ENCODE results near the gene TAF6L.
"Not testable (repeated sequence)": the region's sequence is repeated elsewhere in the genome, so short reads cannot be mapped to it uniquely, and the experiment has no call there.

TAF6L gene

GRCh38 chr11:62753736-62754603 is 17.2 kb upstream of the TAF6L start, which contains the start of gene ZBTB3:
ZBTB3 (minus strand) TSS chr11:62754160; CDS start chr11:62753664, 496 bp downstream.
- Histone ChIP-seq H3K4me3 (peak within 1 kb of the TSS; percentile 62 to 66), H3K27ac (peak within 1 kb of the TSS; percentile 90 to 91), H3K4me1 (peaks cover 0 to 25% (median 18%) of the 10 kb centered on the region in 4 donors), H3K27me3 (no peaks in the 10 kb centered on the region), H3K36me3 (peaks cover 0 to 21% (median 0%) of the 10 kb centered on the region in 3 donors), H3K9me3 (no peaks in the 10 kb centered on the region)
- intact Hi-C loops (cut with DNase I; ENCODE audit: low total_unique reads): loop anchor here (1.0 kb wide), 1 partner anchor 26 kb away; the partner anchor contains the start of gene TTC9C
- peak in 1 of 2 experiments; percentile 41 for TF ChIP-seq CTCF (IDR thresholded peaks at IDR 0.05)
- DNase-seq: peak; percentile 99

GRCh38 chr11:62755086-62755615 is 16.0 kb upstream of the TAF6L start:
- H3K27me3 ChIP-seq: no peaks in the 10 kb centered on the region
- TF ChIP-seq CTCF (IDR thresholded peaks at IDR 0.05): no peak
- H3K36me3 ChIP-seq: peaks cover 0 to 21% (median 0%) of the 10 kb centered on the region in 3 donors
- H3K9me3 ChIP-seq: no peaks in the 10 kb centered on the region
- H3K4me3 ChIP-seq: no peak overlapping the region
- no peak for DNase-seq
- H3K4me1 ChIP-seq: peaks cover 0 to 25% (median 16%) of the 10 kb centered on the region in 4 donors
- intact Hi-C loops (cut with DNase I; ENCODE audit: low total_unique reads): no loop called here
- no peak overlapping the region for H3K27ac ChIP-seq

GRCh38 chr11:62757846-62758788 is 13.1 kb upstream of the TAF6L start:
- Histone ChIP-seq H3K4me3 (no peak overlapping the region), H3K9me3 (no peaks in the 10 kb centered on the region), H3K27ac (no peak overlapping the region), H3K36me3 (peaks cover 0 to 3% (median 0%) of the 10 kb centered on the region in 3 donors), H3K4me1 (peaks cover 0 to 30% (median 16%) of the 10 kb centered on the region in 4 donors), H3K27me3 (no peaks in the 10 kb centered on the region)
- no peak for DNase-seq
- TF ChIP-seq CTCF (IDR thresholded peaks at IDR 0.05): no peak
- intact Hi-C loops (cut with DNase I; ENCODE audit: low total_unique reads): no loop called here

GRCh38 chr11:62760867-62761227 is 10.3 kb upstream of the TAF6L start:
- peak overlapping the region; percentile 64 to 81 for H3K4me3 ChIP-seq
- H3K27me3 ChIP-seq; intact Hi-C loops (cut with DNase I; ENCODE audit: low total_unique reads); H3K9me3 ChIP-seq; DNase-seq: not testable (repeated sequence)
- peak overlapping the region; percentile 84 to 88 for H3K27ac ChIP-seq
- peaks cover 0 to 31% (median 14%) of the 10 kb centered on the region in 4 donors for H3K4me1 ChIP-seq
- peaks cover 11 to 24% (median 11%) of the 10 kb centered on the region in 3 donors for H3K36me3 ChIP-seq

- peaks cover 20 to 27% (median 24%) of the 10 kb centered on the region in 3 donors for H3K36me3 ChIP-seq
- peak overlapping the region; percentile 57 to 67 for H3K4me3 ChIP-seq
- H3K4me1 ChIP-seq: peaks cover 0 to 24% (median 21%) of the 10 kb centered on the region in 4 donors
- intact Hi-C loops (cut with DNase I; ENCODE audit: low total_unique reads): no loop called here
- H3K27me3 ChIP-seq: no peaks in the 10 kb centered on the region
- H3K9me3 ChIP-seq: no peaks in the 10 kb centered on the region
- TF ChIP-seq CTCF (IDR thresholded peaks at IDR 0.05): no peak
- peak in 1 of 2 donors; percentile 75 for DNase-seq
- H3K27ac ChIP-seq: peak overlapping the region; percentile 84 to 89
Observed at GRCh38 chr11:62770778-62771143, 435 bp upstream of the TAF6L start.
